ENCODE results near the gene CLEC2L.

- TF ChIP-seq CTCF (IDR thresholded peaks at IDR 0.05) (no peak), JUND (IDR thresholded peaks at IDR 0.05) (no peak), MEF2A (IDR thresholded peaks at IDR 0.05; ENCODE audit: borderline replicate concordance, low read depth) (no peak), TAF1 (IDR thresholded peaks at IDR 0.05; ENCODE audit: borderline replicate concordance, low read depth, low read length) (no peak)
These were observed 31.2 kb upstream of the CLEC2L start for GRCh38 chr7:139492293-139492692.
